NCI-H524 treated with DMSO at 0.1 percent for 48 hours (cell line): ENCODE data around the gene GALNTL6.
"Not testable (repeated sequence)": the region's sequence is repeated elsewhere in the genome, so short reads cannot be mapped to it uniquely, and the experiment has no call there.

Experiments used
- DNase-seq: peaks from one replicate; lab custom pipeline; 2025; lab: John Stamatoyannopoulos, UW

The GALNTL6 gene

DNA sequence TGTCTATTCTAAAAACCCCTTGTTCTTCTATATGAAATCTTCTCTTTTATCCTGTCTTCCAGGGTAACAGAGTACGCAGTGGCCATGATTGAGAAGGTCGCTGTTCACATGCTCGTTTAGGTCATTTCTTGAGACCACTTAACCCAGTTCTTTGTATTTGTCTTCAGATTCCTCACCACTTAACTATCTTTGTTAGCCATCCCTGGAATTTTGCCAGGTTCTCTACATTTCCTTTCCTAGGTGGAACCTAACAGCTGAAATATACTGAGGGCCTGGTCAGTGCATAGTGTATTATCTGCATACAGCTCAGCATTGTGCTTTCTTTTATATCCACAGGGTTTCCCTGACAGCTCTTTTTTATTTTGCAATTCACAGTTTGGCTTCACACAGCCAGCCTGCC, 1206.5 kb downstream of the GALNTL6 start:
- DNase-seq: no peak

DNA sequence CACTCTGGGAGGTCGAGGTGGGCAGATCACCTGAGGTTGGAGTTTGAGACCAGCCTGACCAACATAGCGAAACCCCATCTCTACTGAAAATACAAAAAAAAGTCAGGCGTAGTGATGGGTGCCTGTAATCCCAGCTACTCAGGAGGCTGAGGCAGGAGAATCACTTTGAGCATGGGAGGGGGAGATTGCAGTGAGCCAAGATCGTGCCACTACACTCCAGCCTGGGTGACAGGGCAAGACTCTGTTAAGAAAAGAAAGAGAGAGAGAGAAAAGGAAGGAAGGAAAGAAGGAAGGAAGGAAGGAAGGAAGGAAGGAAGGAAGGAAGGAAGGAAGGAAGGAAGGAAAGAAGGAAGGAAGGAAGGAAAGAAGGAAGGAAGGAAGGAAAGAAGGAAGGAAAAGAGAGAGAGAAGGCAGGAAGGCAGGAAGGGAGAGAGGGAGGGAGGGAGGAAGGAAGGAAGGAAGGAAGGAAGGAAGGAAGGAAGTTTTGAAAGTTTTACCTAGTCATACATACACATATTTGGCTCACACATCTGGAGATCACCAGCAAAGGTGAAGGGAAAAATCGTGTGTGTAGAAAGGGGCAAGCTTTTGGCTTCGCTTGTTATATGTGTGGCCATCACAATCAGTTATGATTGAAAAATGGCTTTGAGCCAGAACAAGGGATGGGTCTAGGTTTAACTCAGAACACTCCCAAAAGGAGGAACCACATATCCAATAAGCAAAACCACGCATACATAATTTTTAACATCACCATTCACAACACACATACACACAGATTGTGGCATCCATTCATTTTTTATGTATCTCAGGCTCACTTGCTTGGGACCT, 1208.8 kb downstream of the GALNTL6 start:
- not testable (repeated sequence) for DNase-seq

DNA sequence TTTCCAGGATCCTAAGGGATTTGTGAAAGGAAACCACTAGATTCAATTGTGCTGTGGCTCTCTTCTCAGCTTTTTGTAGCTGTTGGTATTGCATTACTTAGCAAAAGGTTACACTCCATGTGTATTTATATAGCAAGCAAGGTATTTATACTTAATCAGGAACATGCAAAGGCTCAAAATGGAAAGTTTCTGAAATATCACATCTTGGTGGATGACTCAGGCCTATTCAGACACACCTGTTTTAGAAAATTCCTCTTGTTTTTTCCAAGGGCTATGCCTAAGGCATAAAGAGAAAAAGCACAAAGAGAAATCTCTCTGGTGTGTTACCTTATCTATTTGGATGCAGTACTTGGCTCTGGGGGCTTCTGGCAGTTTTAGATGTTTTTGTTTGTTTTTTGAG, 1211.0 kb downstream of the GALNTL6 start:
- DNase-seq: no peak

DNA sequence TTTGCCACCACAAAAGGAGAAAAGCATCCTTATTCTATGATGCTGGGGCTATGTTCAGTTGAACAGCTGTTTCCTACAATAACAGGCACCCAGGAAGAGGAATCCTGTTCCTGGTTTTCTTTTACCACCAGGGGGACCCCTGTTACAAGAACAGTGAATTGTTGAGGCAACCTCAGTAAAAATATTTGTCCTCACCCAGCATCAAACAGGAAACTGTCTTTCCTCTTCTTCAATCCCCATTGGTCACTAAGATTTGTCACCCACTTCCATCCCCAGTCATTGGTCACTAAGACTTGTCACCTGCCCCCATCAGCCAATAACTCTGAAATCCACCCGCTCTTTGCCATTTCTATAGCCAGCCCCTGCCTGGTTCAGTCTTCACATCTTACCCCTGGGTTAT, 1211.9 kb downstream of the GALNTL6 start:
- no peak for DNase-seq

DNA sequence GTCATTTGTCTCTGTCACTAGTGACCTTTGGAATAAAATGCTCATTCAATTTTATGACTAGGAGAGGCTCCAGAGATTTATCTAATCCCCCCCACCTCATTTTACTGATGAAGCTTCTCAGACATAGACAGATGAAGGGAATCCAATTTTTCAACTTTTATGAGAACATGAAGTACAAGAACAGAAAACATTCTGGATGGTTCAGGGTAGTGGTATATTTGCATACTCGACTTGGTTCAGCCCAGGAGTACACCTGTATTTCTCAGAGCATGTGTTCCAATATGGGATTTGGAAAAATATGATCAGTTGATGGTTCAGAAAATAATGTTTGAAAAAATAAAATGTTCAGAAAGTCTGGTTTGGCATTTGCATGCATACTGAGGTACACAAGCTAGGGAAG, 1224.0 kb downstream of the GALNTL6 start:
- DNase-seq: no peak

DNA sequence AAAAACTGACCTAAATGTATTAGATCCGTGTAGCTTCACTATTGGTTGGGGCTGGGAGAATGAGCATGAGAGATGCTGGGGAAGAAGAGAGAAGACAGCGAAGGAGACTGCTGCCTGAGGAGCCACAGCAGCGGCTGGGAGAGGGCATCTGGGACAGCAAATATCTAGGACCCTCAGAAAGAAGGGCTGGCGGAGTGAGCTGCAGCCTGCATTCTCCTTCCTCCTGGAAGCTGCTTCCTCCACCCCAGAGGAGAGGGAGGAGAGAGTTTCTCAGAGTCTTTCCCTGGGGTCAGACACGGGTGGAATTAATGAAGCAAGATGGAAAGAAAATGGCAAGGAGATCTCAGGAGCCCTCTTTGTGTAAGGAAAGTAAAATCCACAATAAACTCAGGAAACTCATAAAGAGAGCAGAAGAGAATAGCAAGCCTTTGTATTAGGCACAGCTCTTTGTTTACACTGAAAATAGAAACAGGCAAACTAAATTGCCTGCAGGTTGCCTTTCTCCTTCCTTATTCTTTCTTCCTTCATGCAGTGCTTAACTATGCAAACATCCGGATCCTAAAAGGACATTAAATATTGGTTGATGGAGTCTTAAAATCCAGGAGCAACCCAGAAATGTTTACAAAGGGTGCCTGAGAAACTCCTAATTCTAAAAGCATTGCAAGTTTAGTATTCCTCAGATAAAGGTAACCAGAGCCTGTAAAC, 1225.1 kb downstream of the GALNTL6 start:
- DNase-seq: no peak

DNA sequence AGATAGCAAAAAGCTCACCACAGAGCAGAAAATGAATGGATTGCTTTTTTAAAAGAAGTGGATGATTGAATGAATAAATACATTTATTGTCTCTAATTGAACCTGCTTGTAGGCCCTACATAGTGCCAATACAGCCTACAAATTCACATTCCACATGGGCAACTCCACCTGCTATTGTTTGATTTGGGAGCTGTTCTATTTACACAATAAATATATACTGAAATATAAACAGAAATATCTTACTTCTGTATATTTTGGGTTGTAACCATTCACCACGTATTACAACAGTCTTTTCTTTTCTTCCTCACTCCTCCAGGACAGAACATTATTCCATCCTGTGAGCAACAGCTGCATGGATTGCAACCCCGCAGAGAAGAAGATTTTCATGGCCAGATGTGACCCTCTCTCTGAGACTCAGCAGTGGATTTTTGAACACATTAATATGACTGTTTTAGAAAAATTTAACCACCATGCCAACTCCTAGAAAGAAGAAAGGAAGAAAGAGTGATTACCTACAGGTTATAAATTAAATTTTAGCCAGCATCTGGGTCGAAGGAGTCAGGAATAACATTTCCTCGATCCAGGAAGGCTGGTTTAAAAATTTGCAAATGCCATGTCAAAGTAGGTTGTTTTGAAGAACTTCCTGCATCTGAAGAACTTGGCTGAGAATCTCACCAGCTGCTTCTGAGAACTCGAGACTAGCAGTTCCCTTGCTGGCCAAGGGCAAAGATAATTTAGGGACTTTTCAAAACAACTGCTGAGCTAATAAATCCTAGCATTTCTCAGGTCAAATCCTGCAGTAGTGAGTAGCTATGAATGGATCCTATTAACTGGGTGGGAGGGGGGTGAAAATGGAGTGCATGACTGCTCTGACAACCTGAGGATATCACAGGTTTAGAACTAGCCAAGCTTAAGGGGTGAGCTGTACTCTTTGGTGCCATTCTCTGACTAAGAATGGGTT, 1226.7 kb downstream of the GALNTL6 start:
- DNase-seq: no peak

DNA sequence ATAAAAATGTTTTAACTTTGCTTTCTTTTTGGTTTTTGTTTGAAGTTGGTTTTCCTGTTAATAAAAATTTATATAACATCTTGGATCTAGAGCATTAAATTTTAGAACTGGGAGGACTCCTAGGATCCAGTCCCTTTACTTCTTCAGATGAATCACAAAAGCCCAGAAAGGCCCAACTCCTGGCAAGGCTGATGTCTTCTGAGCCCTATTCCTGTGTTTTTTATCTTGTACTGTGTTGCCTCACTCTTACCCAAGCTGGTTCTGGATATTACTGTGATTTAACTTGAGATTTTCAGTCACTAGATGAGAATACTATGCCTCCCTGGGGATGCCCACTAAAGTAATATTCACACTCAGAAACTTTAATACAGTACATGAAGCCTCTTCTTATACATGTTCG, 1228.3 kb downstream of the GALNTL6 start:
- DNase-seq: no peak

DNA sequence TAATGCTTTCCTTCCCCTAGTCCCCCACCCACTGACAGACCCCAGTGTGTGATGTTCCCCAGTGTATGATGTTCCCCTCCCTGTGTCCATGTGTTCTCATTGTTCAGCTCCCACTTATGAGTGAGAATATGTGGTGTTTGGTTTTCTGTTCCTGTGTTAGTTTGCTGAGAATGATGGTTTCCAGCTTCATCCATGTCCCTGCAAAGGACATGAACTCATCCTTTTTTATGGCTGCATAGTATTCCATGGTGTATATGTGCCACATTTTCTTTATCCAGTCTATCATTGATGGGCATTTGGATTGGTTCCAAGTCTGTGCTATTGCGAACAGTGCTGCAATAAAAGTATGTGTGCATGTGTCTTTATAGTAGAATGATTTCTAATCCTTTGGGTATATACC, 1228.9 kb downstream of the GALNTL6 start:
- not testable (repeated sequence) for DNase-seq

DNA sequence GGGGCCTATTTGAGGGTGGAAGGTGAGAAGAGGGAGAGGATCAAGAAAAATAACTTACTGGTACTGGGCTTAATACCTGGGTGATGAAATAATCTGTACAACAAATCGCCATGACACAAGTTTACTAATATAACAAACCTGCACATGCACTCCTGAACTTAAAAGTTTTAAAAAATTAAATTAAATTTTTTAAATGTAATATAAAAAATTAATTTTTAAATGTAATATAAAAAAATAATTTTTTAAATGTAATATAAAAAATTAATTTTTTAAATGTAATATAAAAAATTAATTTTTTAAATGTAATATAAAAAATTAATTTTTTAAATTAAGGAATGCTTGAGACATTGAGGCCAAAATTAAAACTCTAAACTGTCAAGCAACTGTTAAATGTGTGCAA, 1231.1 kb downstream of the GALNTL6 start:
- no peak for DNase-seq

DNA sequence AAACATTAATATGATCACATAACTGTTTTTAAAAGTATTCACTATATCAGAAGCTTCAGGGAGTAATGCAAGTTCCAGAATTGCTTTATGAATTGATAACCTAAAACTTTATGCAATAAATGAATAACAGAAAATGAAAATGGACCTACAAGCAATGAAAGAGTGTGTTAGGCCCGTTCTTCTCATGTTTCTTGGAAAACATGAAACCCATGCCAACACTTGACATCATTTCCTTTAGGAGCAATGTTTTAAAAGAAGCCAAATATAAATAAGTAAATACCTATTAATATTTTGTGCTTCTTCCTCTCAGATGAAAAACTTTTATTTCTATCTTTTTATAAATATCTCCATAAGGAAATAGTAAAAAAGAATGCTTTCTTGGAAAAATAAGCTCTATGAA, 1232.4 kb downstream of the GALNTL6 start:
- DNase-seq: no peak

DNA sequence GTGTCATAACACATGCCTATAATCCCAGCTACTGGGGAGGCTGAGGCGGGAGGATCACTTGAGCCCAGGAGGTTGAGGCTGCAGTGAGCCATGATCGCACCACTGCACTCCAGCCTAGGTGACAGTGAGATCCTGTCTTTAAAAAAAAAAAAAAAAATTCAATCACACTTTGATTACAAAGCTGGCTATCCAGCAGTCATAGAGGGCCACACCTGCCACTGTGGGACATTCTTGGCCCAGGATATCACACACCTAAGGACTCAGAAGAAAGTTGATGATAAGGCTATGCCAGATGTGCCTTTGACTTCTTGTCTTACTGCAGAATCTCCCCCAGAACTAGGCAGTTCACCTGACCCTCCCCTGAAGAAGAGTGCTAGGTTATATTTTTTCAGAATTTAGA, 1232.9 kb downstream of the GALNTL6 start:
- no peak for DNase-seq

DNA sequence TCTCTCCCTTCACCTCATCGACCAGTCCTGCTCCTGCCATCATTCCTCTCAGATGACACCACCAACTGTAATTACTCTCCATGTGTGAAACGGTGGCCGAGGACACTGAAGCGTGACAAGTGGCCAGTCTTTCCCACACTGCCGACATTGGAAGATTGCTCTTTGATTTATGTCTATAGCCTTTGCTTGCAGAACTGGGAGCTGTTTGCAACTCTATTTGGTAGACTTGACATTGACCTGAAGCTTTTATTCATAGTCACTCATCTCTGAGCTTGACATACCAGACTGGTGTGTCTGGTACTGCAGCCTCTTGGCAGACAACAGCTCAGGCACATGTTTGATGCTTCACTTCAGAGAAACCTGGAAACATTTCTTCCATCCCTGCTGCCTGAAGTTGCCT, 1233.6 kb downstream of the GALNTL6 start:
- DNase-seq: no peak

DNA sequence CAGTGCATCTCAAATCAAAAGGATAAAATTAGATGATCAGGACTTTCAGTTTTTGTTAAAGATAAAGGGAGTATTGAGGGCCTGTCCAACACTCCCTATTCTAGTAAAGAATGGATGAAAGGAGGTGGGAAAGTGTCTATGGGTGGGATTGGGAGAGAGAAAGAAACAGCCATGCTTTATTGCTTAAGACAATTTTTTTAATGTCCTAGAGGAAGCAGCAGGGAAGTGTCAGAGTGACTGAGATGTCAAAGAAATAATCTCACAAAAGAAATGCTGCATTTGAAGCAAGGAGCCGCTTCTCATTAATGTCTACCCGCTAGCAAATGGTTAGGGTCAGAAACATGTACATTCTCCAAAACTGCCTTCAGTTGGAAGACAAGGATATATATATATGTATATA, 1238.0 kb downstream of the GALNTL6 start:
- no peak for DNase-seq

DNA sequence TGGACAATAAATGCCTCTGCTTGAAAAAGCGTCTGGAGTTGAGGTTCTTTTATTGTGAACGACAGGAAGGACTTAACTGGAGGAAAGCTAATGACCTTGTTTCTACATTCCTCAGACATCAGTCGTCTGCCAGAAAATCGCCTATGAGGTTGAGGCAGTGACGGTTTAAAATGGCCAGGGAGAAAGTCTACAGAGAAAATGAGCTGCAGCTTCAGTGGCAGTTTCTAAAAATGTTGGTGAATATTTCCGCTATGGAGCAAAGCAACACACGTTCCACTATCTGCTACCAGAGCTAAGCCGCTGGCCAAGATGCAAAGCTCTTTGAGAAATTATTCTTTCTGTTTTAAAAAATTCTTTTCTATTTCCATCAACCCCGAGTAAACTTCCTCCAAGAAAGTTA, 1238.5 kb downstream of the GALNTL6 start:
- DNase-seq: no peak

DNA sequence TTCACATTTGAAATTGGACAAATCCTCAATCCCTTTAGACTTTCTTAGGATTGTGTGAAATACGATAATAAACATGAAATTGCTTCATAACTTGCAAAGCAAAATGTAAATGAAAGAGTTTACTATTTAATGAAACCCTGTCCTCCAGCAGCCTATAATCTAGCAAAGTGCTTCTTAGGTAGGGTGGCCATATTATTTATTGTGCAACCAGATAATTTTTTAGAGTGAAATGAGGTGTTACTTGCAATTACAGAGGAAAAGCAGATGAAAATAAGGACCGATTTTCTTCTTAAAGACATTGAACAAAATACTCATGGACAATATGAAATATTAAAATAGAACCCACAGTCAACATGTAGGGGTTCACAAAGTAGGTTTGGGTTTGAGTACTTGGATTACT, 1239.2 kb downstream of the GALNTL6 start:
- no peak for DNase-seq

DNA sequence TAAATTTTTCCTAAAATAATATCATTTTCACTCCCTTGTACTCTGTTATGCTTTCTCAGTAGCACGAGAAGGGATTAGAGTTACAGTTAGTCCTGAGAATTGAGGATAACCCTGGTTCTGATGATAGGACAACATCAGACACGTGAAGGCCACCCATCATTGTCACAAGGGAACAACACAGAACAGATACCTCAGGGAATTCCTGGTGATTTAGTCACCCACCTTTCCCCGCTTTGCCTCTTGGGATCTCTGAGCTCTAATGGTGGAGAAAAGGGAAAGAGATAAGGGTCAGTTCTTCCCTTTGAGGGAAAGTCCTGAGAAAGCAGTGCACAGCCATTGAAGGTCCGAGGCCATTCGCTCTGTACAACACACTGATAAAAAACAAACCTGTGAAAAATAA, 1243.1 kb downstream of the GALNTL6 start:
- DNase-seq: no peak

DNA sequence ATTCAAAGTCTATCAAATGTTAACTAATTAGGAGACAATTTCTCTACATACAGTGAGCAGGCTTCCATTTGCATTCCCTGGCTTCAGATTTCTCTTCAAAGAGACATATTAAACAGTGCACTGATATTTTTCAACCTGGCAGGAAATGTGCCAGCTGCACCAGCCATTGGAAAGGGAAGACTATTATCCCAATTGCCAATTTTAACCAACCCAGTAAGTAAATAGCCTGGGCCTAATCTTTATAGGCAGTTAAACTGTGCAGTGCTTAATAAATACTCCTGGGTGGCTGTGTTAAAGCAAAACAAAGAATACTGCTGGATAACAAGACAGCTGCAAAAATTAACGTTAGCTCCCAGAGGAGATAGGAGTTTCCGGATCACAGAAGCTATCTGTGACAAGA, 1243.5 kb downstream of the GALNTL6 start:
- DNase-seq: no peak

DNA sequence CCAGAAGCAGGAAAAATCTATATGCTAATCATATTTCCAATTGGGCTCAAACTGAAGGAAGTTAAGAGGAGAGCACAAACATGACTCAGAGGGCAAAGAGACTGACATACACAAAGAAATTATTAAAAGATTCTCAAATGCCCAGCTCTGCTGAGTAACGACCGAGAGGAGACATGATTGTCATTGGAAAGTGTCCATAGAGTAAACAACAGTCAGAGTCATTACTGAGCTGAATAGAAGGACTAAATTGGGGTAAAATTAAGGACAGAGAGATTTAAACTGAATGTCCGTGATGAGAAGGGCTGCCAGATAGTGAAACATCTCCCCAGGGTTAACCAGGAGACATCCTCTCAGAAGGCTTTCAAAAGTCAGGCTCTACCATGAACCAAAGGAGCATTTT, 1244.2 kb downstream of the GALNTL6 start:
- no peak for DNase-seq

DNA sequence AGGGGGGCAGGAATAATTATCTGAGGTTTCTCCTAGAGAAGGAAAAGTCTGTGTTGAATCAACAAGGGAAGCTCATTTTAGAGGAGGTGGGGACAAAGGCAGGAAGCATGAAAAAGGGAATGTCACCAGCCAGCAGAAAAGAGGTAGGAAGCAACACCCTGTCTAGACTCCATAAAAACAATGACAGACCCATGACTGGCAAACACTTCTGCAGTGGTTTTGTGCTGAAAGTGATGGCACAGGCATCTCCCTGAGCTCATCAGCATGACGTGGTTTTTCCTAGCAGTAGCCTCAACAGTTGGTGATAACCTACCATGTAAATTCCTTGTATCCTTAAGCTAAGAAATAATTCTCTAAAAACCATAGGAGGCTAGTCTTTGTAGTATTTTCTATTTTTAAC, 1244.7 kb downstream of the GALNTL6 start:
- DNase-seq: no peak

DNA sequence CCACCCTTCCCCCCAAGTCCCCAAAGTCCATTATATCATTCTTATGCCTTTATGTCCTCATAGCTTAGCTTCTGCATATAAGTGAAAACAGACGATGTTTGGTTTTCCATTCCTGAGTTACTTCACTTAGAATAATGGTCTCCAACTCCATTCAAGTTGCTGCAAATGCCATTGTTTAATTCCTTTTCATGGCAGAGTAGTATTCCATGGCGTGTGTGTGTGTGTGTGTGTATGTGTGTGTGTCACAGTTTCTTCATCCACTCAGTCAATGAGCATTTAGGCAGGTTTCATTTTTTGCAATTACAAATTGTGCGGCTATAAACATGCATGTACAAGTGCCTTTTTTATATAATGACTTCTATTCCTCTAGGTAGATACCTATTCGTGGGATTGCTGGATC, 1248.0 kb downstream of the GALNTL6 start:
- no peak for DNase-seq

DNA sequence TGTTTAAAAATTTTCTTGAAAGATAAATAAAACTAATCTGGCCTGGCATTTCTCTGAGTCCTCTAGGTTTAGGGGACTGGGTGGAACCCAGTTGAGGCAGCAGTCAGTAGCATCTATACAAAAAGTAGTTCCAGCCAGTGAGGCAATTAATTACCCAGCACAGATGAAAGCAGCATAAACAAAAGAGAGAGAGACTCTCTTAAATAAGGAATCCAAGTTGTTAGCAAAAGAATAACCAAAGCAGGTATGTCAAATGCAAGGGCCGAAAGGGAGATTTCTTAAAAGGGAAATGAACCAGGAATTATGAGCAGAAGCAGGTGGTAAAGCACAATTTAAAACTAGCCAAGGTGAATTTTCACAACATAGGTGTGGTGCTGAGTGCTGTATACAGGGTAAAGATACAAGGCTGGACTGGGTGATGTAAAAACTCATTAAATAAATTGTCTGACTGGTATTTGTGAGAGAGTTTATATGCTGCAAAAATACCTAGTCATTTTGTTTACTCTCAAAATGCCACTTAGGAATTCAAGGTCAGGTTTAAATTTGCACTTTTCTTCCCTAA, 1260.8 kb downstream of the GALNTL6 start:
- no peak for DNase-seq
